Measurements from ENCODE around the gene COL16A1. TPM values are rescaled to one million over a fixed set of nuclear protein-coding genes. Genes with fewer than 3 reads are reported as not detected.

COL16A1 gene
- total RNA-seq, 4 donors from 2014 or later, result 4.3 to 11.4 (median 5.3) TPM

- no peak for DNase-seq
- intact Hi-C loops (cut with DNase I; ENCODE audit: low total_unique reads) (no loop called here), in situ Hi-C loops (cut with MboI; ENCODE audit: low sequenced_read_pairs in 4 of 4) (loop anchor here (25.0 kb wide), 1 partner anchor 311 kb away; no protein-coding TSS in a partner anchor)
- Histone ChIP-seq H3K27ac (no peak overlapping the region), H3K27me3 (no peaks in the 10 kb centered on the region), H3K4me1 (peaks cover 0 to 10% of the 10 kb centered on the region in 2 donors), H3K36me3 (no peaks in the 10 kb centered on the region), H3K9me3 (no peaks in the 10 kb centered on the region), H3K4me3 (no peak overlapping the region)
- ATAC-seq, result no peak
- TF ChIP-seq CTCF (IDR thresholded peaks at IDR 0.05 in 4 of 5, conservative IDR thresholded peaks at IDR 0.05 in 1 of 5) (no peak), POLR2A (IDR thresholded peaks at IDR 0.05) (no peak)
Observed at GRCh38 chr1:31651766-31652165, 52.1 kb downstream of the COL16A1 start.

GRCh38 chr1:31651089-31651420 is 52.8 kb downstream of the COL16A1 start:
- H3K27me3 ChIP-seq, result no peaks in the 10 kb centered on the region
- H3K4me3 ChIP-seq, result no peak overlapping the region
- DNase-seq (no peak), ATAC-seq (no peak)
- in situ Hi-C loops (cut with MboI; ENCODE audit: low sequenced_read_pairs in 4 of 4), result loop anchor here (25.0 kb wide), 1 partner anchor 311 kb away; no protein-coding TSS in a partner anchor
- no peaks in the 10 kb centered on the region for H3K36me3 ChIP-seq
- H3K27ac ChIP-seq, result peak overlapping the region; percentile 13 to 58 (median 36)
- no peak for TF ChIP-seq CTCF (IDR thresholded peaks at IDR 0.05 in 4 of 5, conservative IDR thresholded peaks at IDR 0.05 in 1 of 5)
- no peak for TF ChIP-seq POLR2A (IDR thresholded peaks at IDR 0.05)
- H3K4me1 ChIP-seq, result peaks cover 0 to 10% of the 10 kb centered on the region in 2 donors
- intact Hi-C loops (cut with DNase I; ENCODE audit: low total_unique reads), result no loop called here
- no peaks in the 10 kb centered on the region for H3K9me3 ChIP-seq

GRCh38 chr1:31650161-31651088 is 53.4 kb downstream of the COL16A1 start:
- ATAC-seq, result no peak
- TF ChIP-seq POLR2A (IDR thresholded peaks at IDR 0.05) (no peak), CTCF (IDR thresholded peaks at IDR 0.05 in 4 of 5, conservative IDR thresholded peaks at IDR 0.05 in 1 of 5) (no peak)
- peak overlapping the region; percentile 13 to 58 (median 51) for H3K27ac ChIP-seq
- intact Hi-C loops (cut with DNase I; ENCODE audit: low total_unique reads), result no loop called here
- no peaks in the 10 kb centered on the region for H3K27me3 ChIP-seq
- in situ Hi-C loops (cut with MboI; ENCODE audit: low sequenced_read_pairs in 4 of 4), result loop anchor here (25.0 kb wide), 1 partner anchor 312 kb away; no protein-coding TSS in a partner anchor
- DNase-seq, result no peak
- no peaks in the 10 kb centered on the region for H3K9me3 ChIP-seq
- no peaks in the 10 kb centered on the region for H3K36me3 ChIP-seq
- H3K4me3 ChIP-seq, result no peak overlapping the region
- H3K4me1 ChIP-seq, result peaks cover 4 to 16% of the 10 kb centered on the region in 2 donors

DNA sequence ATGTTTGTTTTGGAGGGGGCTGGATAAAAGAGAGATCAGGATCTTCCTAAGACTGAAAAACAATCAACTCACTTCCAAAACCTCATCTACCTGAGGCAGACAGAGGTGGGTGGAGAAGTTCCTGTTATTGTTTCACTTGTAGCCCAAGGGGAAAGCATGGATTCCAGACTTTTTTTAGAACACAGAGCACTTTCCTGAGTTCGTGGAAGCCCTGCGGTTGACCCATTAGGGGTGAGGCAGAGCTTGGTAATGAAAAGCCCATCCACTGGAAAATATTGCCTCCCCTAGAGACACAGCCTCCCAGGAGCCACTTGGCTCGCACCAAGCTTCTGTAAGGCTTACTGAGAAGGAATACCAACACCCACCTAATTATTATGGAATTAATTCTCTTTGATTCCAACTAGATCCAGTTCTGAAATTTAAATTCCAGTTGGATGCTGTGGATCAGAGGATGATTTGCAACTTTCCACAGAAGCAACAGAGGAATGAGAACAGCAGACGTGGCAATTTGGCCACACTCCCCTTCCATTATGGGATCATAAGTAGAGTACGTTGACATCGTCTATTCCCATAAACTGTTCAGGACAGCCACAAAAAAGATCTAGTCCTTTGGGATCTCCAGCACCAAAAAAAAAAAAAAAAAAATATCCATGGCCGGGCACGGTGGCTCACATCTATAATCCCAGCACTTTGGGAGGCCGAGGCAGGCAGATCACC is 55.0 kb downstream of the COL16A1 start:
- no peak for DNase-seq
- no peak overlapping the region for H3K4me3 ChIP-seq
- intact Hi-C loops (cut with DNase I; ENCODE audit: low total_unique reads) (loop anchor here (10.0 kb wide), 1 partner anchor 306 kb away; no protein-coding TSS in a partner anchor), in situ Hi-C loops (cut with MboI; ENCODE audit: low sequenced_read_pairs in 4 of 4) (no loop called here)
- peak overlapping the region in 3 of 4 donors; percentile 58 to 65 (median 63) for H3K27ac ChIP-seq
- no peak for ATAC-seq
- H3K4me1 ChIP-seq, result peaks cover 7 to 18% of the 10 kb centered on the region in 2 donors
- no peaks in the 10 kb centered on the region for H3K9me3 ChIP-seq
- no peaks in the 10 kb centered on the region for H3K36me3 ChIP-seq
- TF ChIP-seq POLR2A (IDR thresholded peaks at IDR 0.05), result no peak
- no peak for TF ChIP-seq CTCF (IDR thresholded peaks at IDR 0.05 in 4 of 5, conservative IDR thresholded peaks at IDR 0.05 in 1 of 5)
- no peaks in the 10 kb centered on the region for H3K27me3 ChIP-seq

Data from gastrocnemius medialis (tissue), 4 donors.